Spinal cord (tissue), 10 donors: ENCODE data around the gene SETDB1. TPM values are rescaled to one million over a fixed set of nuclear protein-coding genes. Genes with fewer than 3 reads are reported as not detected.

Experiments
- DNase-seq, 6 donors: peaks; one replicate each; pipeline versions ENCODE4 v3.0.0 to v3.0.0-alpha.2; 2013 to 2015; ENCODE audit warnings: low spot score in 6 of 6, low read depth in 4 of 6
- H3K27ac ChIP-seq: one replicate; pipeline ENCODE4 v1.5.1; 2013; ENCODE audit warnings: low read depth, low read length, control low read depth
- H3K27me3 ChIP-seq: one replicate; pipeline ENCODE4 v1.6.1; 2013; ENCODE audit warnings: low read length; ENCODE audit not compliant: control insufficient read depth, insufficient read depth
- H3K36me3 ChIP-seq: one replicate; pipeline ENCODE4 v1.6.1; 2013; ENCODE audit warnings: low read length; ENCODE audit not compliant: control insufficient read depth, insufficient read depth
- H3K4me1 ChIP-seq: one replicate; pipeline ENCODE4 v1.6.1; 2013; ENCODE audit warnings: low read length; ENCODE audit not compliant: control insufficient read depth, insufficient read depth
- H3K4me3 ChIP-seq: one replicate; pipeline ENCODE4 v1.5.1; 2013; ENCODE audit warnings: low read depth, low read length, control low read depth
- H3K9me3 ChIP-seq: one replicate; pipeline ENCODE4 v1.6.1; 2013; ENCODE audit warnings: low read length; ENCODE audit not compliant: control insufficient read depth, insufficient read depth
- WGBS: methylation state at CpG from one replicate; pipeline ENCODE4 v1.1.5; 2013; ENCODE audit warnings: missing lambda C conversion rate; ENCODE audit not compliant: insufficient coverage; 5-methylcytosine and 5-hydroxymethylcytosine counted together
- polyA plus RNA-seq, 2 donors: library from polyadenylated mRNA; unstranded; fragments of 120-200 nt; gene quantifications; one replicate each; pipeline ENCODE4 v1.2.1, GENCODE V29; 2013; ENCODE audit not compliant: insufficient read length in 2 of 2
- total RNA-seq, 2 donors: library from RNA; depleted of rRNA in 1 of 2; stranded (reverse); fragments of 120-200 nt in 1 of 2; fragments of >200 nt in 1 of 2; gene quantifications; one replicate each; pipeline versions ENCODE4 v1.2.3 to v1.2.4, GENCODE V29; 2013 to 2014
- donor health status: healthy.

SETDB1 gene
- total and polyA plus RNA-seq, 4 donors: 39.7 to 58.6 (median 47.7) TPM

DNA sequence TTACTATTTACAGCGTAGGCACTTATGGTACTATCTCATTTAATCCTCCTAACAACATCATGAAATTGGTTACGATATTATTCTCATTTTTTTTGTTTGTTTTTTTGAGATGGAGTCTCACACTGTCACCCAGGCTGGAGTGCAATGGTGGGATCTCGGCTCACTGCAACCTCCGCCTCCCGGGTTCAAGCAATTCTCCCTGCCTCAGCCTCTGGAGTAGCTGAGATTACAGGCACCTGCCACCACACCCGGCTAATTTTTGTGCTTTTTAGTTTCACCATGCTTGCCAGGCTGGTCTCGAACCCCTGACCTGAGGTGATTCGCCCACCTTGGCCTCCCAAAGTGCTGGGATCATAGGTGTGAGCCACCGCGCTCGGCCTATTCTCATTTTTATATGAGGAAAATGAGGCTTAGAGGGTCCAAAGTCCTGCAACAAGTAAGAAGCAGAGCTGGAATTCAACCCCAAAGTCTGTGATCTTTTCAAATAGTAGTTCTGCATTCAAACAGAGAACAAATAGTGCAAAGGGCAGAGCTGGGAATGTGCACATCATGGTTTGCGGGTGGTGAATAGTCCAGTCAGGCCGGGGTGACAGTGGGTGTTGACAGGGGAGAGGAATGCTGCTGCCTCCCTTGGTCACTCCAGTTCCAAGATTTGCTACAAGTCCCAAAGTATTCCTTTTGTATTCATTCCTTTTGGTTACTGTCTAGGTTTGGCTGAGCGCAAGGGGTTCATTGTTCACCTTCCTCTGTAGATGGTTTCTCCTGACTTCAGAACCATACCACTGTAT, 86.7 kb downstream of the SETDB1 start:
- Histone ChIP-seq H3K27ac (peak overlapping the region; percentile 75), H3K27me3 (no peaks in the 10 kb centered on the region), H3K9me3 (no peaks in the 10 kb centered on the region), H3K4me3 (no peak overlapping the region), H3K4me1 (peaks cover 30% of the 10 kb centered on the region), H3K36me3 (peaks cover 7% of the 10 kb centered on the region)
- no peak for DNase-seq
- 90% methylated on average over 12 of the region's 14 CpGs for WGBS

DNA sequence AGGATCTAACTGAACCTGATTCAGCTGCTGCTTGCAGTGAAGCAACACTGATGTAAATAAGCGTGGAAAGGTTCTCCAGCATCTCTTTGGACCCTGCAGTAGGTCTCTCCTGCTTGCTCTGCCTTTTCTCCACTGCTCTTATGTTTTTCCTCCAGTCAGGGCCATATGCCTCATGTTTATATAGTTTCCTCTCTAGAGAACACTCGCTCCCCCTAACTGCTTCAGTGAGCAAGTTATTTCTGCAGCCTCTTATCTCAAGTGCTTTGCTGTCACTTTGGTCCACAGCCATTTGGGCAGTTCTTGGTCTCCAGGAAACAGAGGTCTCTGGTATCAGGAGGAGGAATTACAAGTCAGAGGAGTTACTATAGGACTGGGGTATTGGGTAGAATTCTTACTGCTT, 87.4 kb downstream of the SETDB1 start:
- peak overlapping the region; percentile 75 for H3K27ac ChIP-seq
- no peaks in the 10 kb centered on the region for H3K27me3 ChIP-seq
- no peak overlapping the region for H3K4me3 ChIP-seq
- peak in 2 of 6 donors; percentile 16 to 41 for DNase-seq
- peaks cover 28% of the 10 kb centered on the region for H3K4me1 ChIP-seq
- peaks cover 7% of the 10 kb centered on the region for H3K36me3 ChIP-seq
- 47% methylated on average over 2 of the region's 2 CpGs for WGBS
- H3K9me3 ChIP-seq: no peaks in the 10 kb centered on the region

Other genes with a start within 250 kb of the SETDB1 start
- gene GOLPH3L, start 229.2 kb upstream of the SETDB1 start, total RNA-seq: 10 to 100 TPM; 14.5 to 17.2 TPM
- 10 to 100 TPM; 17.8 to 17.9 TPM for gene GOLPH3L, start 229.2 kb upstream of the SETDB1 start, polyA plus RNA-seq
- gene HORMAD1, start 205.5 kb upstream of the SETDB1 start, total RNA-seq: 1 to 10 TPM in 1 of 2 donors, under 1 TPM in 1; 0.77 to 2.7 TPM
- gene HORMAD1, start 205.5 kb upstream of the SETDB1 start, polyA plus RNA-seq: under 1 TPM in 1 of 2 donors, not detected in 1; 0.21 TPM
- gene CTSS, start 160.6 kb upstream of the SETDB1 start, total RNA-seq: 10 to 100 TPM; 26.2 to 58.8 TPM
- 10 to 100 TPM; 10.7 to 15.8 TPM for gene CTSS, start 160.6 kb upstream of the SETDB1 start, polyA plus RNA-seq
- gene CTSK, start 118.1 kb upstream of the SETDB1 start, total RNA-seq: 100 to 1,000 TPM in 1 of 2 donors, 10 to 100 TPM in 1; 73.6 to 153 TPM
- 10 to 100 TPM; 13.9 to 44.5 TPM for gene CTSK, start 118.1 kb upstream of the SETDB1 start, polyA plus RNA-seq
- gene ARNT, start 49.8 kb upstream of the SETDB1 start, total RNA-seq: 10 to 100 TPM; 29.3 to 42.7 TPM
- gene ARNT, start 49.8 kb upstream of the SETDB1 start, polyA plus RNA-seq: 10 to 100 TPM; 20.9 to 30.0 TPM
- under 1 TPM in 1 of 2 donors, not detected in 1; 0.39 TPM for gene CTXND2, start 39.2 kb upstream of the SETDB1 start, total RNA-seq
- gene CTXND2, start 39.2 kb upstream of the SETDB1 start, polyA plus RNA-seq: under 1 TPM in 1 of 2 donors, not detected in 1; 0.14 TPM
- 100 to 1,000 TPM; 116 to 224 TPM for gene CERS2, start 48.5 kb downstream of the SETDB1 start, total RNA-seq
- 100 to 1,000 TPM; 163 to 176 TPM for gene CERS2, start 48.5 kb downstream of the SETDB1 start, polyA plus RNA-seq
- gene ANXA9, start 55.9 kb downstream of the SETDB1 start, total RNA-seq: 1 to 10 TPM in 1 of 2 donors, under 1 TPM in 1; 0.50 to 2.6 TPM
- gene ANXA9, start 55.9 kb downstream of the SETDB1 start, polyA plus RNA-seq: 1 to 10 TPM; 5.4 to 8.3 TPM
- gene MINDY1, start 80.5 kb downstream of the SETDB1 start, total RNA-seq: 10 to 100 TPM; 21.9 to 48.1 TPM
- 10 to 100 TPM; 38.2 to 47.5 TPM for gene MINDY1, start 80.5 kb downstream of the SETDB1 start, polyA plus RNA-seq
- 10 to 100 TPM; 18.9 to 29.0 TPM for gene PRUNE1, start 82.1 kb downstream of the SETDB1 start, total RNA-seq
- 10 to 100 TPM; 37.5 to 39.4 TPM for gene PRUNE1, start 82.1 kb downstream of the SETDB1 start, polyA plus RNA-seq
- under 1 TPM; 0.20 to 0.83 TPM for gene BNIPL, start 110.2 kb downstream of the SETDB1 start, total RNA-seq
- gene BNIPL, start 110.2 kb downstream of the SETDB1 start, polyA plus RNA-seq: under 1 TPM; 0.73 to 0.93 TPM
- gene C1orf56, start 121.4 kb downstream of the SETDB1 start, total RNA-seq: 10 to 100 TPM in 1 of 2 donors, 1 to 10 TPM in 1; 4.1 to 11.0 TPM
- gene C1orf56, start 121.4 kb downstream of the SETDB1 start, polyA plus RNA-seq: 10 to 100 TPM; 13.7 to 16.9 TPM
- 10 to 100 TPM; 59.0 to 73.8 TPM for gene CDC42SE1, start 133.3 kb downstream of the SETDB1 start, total RNA-seq
- 10 to 100 TPM; 86.3 to 89.8 TPM for gene CDC42SE1, start 133.3 kb downstream of the SETDB1 start, polyA plus RNA-seq
- gene MLLT11, start 134.0 kb downstream of the SETDB1 start, total RNA-seq: 10 to 100 TPM; 34.2 to 54.3 TPM
- 100 to 1,000 TPM; 182 to 203 TPM for gene MLLT11, start 134.0 kb downstream of the SETDB1 start, polyA plus RNA-seq
- 10 to 100 TPM; 18.0 to 18.1 TPM for gene GABPB2, start 144.4 kb downstream of the SETDB1 start, total RNA-seq
- gene GABPB2, start 144.4 kb downstream of the SETDB1 start, polyA plus RNA-seq: 1 to 10 TPM; 6.2 to 9.3 TPM
- gene SEMA6C, start 220.3 kb downstream of the SETDB1 start, total RNA-seq: 10 to 100 TPM; 10.2 to 16.4 TPM
- 10 to 100 TPM; 34.6 to 47.8 TPM for gene SEMA6C, start 220.3 kb downstream of the SETDB1 start, polyA plus RNA-seq
- gene TNFAIP8L2, start 230.3 kb downstream of the SETDB1 start, total RNA-seq: 1 to 10 TPM; 4.5 to 5.5 TPM
- gene TNFAIP8L2, start 230.3 kb downstream of the SETDB1 start, polyA plus RNA-seq: 1 to 10 TPM; 3.2 to 3.9 TPM
- 10 to 100 TPM; 12.9 to 19.1 TPM for gene LYSMD1, start 239.5 kb downstream of the SETDB1 start, total RNA-seq
- 10 to 100 TPM; 17.9 to 18.7 TPM for gene LYSMD1, start 239.5 kb downstream of the SETDB1 start, polyA plus RNA-seq
- 10 to 100 TPM; 26.1 to 59.3 TPM for gene SCNM1, start 239.8 kb downstream of the SETDB1 start, total RNA-seq
- gene SCNM1, start 239.8 kb downstream of the SETDB1 start, polyA plus RNA-seq: 10 to 100 TPM; 54.8 to 55.8 TPM
- not detected for gene TMOD4, start 249.6 kb downstream of the SETDB1 start, total RNA-seq
- gene TMOD4, start 249.6 kb downstream of the SETDB1 start, polyA plus RNA-seq: 1 to 10 TPM in 1 of 2 donors, not detected in 1; 1.2 TPM